GM15510 (cell line): ENCODE data around the gene CDHR1.

Experiments used
- POLR2A ChIP-seq: IDR thresholded peaks from 3 replicates; pipeline ENCODE4 v1.6.1; 2011; ENCODE audit warnings: borderline replicate concordance; ENCODE audit not compliant: insufficient read length; ENCODE audit errors: extremely low read depth

Gene CDHR1

DNA sequence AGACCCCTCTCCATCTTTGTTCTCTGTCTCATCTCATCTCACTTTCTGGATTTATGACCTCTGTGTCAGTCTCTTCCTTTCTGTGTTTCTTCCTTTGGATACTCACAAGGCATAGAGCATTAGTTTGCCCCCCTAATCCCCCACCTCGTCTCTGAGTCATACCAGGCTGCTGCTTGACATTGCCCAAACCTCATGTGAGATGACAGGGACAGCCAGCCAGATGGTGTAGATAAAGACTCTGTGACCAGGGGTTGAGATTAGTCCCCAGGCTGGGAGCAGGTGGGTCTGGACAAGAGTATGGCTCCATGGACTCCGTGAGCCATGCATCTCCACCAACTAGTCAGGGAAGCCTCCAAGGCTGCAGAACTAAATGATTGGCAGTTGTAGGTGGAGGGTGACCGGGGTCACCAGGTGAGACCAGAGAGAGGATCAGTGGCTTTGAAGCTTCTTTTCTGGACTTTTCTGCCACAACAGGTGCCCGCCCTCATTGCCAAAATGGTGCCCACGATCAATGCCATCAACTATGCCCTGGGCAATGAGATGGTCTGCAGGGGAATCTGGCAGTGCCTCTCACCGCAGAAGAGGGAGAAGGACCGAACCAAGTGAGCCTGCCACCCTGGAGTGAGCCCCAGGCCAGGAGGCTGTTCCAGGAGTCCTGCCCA is 63.8 kb downstream of the CDHR1 start:
- no peak for TF ChIP-seq POLR2A

DNA sequence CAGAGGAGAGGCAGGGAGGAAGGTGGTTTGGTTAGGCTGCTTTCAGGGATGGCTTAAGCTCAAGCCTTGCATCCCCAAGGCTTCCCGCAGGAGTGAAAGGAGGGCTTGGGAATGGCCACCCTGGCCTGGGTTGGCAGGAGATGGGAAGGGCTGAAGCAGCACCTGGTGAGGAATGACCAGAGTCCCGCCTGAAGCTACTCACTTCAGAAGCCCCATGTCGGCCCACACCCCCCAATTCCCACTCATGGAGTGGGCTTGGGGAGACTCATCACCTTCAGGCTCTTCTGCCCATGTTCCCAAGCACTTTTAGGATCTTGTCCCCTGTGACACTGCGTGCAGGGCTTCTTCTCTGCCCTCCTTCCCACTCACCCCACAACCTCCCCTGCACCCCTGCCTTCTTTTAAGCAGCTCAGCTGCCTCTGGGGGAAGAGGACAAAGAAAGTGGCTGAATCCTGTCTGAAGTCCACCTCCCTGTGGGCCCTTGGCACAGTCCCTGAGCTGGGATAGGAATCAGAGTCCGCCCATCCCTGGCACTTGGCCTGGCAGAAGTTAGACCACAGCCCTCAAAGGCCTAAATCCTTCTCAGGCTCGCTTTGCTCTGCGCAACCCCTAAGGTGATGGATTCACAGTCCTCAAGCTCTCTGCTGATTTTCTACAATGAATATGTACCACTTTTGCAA is 67.0 kb downstream of the CDHR1 start:
- no peak for TF ChIP-seq POLR2A

DNA sequence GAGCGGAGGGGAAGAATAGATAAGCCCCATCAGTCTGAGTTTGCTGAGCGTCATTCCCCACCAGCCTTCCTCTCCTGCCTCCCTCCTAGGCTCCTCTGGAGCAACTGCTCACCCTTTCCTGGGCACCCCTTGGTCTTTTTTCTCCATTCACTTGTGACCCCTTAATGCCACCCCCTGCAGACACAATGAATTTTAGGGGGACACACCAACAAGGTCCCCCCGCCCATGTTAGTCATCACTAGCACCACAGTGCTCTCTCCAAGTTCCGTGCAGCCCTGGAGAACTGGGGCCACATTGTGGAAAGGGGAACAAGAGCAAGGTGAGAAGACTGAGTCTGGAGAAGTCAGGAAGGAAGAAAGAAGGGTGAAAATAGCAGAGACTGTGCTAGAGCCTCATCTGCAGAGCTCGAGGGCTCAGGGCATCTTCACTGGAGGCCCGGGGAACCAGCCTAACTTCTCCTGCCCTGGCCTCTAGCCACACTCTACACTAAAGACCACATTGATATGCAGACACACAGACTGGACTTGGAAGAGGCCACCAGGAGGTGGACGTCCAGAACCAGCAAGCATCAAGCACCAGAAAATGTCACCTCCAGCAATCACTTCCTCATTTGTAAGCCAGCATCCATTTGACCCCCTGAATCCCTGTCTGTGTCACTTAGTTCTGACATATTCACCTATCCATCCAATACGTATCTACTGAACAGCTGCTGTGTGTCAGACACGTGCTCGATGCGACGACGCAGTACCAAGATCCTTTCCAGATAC is 68.0 kb downstream of the CDHR1 start:
- no peak for TF ChIP-seq POLR2A

DNA sequence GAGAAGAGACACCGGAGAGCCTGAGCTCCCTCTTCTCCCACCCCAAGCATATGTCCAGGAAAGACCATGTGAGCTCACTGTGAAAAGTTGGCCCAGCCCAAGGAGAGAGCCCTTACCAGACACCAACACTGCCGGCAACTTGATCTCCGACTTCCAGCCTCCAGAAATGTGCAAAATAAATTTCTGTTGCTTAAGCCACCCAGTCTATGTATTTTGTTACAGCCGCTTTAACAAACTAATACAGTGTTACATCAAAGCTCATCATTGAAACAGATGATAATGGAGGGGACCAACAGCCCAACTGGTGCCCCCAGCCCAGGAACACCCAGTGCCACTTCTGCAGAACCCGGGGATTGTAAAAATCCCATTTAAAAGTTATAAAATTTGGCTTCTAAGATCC is 69.4 kb downstream of the CDHR1 start:
- no peak for TF ChIP-seq POLR2A

DNA sequence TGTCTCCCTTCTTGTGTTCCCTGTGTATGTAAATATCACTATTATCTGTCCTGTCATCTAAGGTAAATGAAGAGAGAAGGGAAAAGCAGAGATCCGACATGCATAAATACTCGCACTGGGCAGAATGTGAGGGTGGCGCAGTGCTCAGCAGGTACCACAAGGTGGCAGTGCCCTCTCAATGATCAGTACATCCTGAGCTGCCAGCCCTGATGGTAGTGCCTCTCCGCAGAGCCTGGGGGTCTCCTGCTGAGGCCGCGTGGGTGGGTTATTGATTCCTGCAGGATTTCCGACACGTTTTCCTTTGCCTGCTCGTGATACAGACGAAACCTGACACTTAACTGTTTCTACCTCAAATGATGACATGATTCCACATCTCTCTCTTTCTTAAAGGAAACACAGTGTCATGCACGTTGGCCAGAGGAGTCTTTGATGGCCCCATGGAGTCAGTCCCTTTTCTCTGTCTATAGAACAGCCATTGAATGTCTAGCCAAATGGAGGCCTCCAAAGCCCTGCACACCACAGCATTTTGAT is 70.3 kb downstream of the CDHR1 start:
- no peak for TF ChIP-seq POLR2A

DNA sequence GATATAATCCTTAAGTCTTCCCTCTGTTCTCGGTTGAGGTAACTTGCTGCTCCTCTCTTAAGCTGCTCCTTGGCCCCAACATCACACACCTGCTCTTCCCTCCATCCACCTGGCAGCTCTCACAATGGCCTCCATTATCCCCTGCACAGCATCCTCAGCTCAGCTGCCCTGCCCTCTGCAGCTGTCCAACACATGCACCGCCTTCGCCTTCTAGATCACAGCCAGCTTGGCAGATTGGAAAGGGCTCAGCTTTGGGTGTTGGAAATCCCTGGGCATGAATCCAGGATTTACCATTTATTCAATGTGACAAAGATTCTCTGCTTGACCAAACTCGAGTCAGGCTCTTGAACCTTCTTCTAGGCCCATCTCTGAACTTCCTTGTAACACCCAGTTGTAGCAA is 71.1 kb downstream of the CDHR1 start:
- no peak for TF ChIP-seq POLR2A

DNA sequence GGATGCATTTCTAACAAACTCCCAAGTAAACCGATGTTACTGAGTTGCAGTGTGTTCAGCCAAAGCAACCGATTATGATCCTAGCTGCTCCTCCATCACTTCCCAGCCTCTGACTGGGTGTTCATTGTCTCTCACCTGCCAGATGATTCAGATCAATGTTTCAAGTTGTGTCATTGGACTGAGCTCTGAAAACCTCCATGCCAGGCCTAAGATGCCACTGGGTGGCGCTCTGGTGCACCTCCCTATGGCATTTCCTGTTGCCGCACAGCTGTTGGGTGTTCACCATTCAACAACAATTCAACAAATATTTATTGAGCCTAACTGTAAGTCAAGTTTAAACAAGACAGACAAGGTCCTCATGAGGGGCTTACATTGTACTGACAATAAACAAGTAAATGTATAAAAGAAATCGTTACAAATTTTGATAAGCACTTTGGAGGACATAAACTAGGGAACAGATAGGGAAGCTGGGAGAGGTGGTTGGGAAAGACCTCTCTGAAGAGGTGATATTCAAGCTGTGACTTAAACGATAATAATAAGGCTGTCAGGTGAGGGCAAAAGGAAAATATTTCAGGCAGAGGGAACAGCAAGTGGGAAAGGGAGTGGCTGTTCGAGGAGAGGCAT is 73.3 kb downstream of the CDHR1 start:
- TF ChIP-seq POLR2A = no peak

DNA sequence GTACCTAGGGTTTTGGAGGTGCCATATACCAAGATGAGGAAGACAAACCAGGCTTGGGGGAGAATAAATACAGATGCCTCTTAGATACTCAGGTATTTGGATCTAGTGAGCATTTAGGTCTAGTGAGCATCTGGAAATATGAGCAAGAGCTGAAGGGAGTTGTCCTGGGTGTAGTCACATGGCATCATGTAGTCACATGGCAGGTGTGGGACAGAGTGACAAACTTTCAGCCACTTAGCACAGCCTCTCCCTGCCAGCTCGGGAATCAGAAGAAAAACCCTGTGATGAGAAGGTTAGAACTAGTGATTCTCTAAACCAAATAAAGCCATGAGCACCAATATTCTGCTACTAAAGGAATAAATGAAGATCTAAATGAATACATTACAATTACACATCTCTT is 74.8 kb downstream of the CDHR1 start:
- TF ChIP-seq POLR2A = no peak
